Osteocyte (in vitro differentiated cells): ENCODE results near the gene MEIS3. TPM values are rescaled to one million over a fixed set of nuclear protein-coding genes. Genes with fewer than 3 reads are reported as not detected.

ENCODE experiments used
- DNase-seq: peaks from one replicate; pipeline ENCODE4 v3.0.0; 2021; ENCODE audit warnings: mixed read lengths; ENCODE audit not compliant: unreplicated experiment; ENCODE audit errors: extremely low spot score
- H3K27ac Mint-ChIP-seq: one replicate; pipeline ENCODE4 v1.8.0; 2021; ENCODE audit warnings: mild to moderate bottlenecking, mixed read lengths; ENCODE audit not compliant: unreplicated experiment
- H3K27me3 Mint-ChIP-seq: one replicate; pipeline ENCODE4 v1.8.0; 2021; ENCODE audit warnings: mixed read lengths; ENCODE audit not compliant: unreplicated experiment
- H3K36me3 Mint-ChIP-seq: one replicate; pipeline ENCODE4 v1.8.0; 2021; ENCODE audit warnings: mixed read lengths; ENCODE audit not compliant: unreplicated experiment
- H3K4me1 Mint-ChIP-seq: one replicate; pipeline ENCODE4 v1.8.0; 2021; ENCODE audit warnings: mixed read lengths; ENCODE audit not compliant: unreplicated experiment
- H3K4me3 Mint-ChIP-seq: one replicate; pipeline ENCODE4 v1.8.0; 2021; ENCODE audit warnings: mild to moderate bottlenecking, moderate library complexity, mixed read lengths; ENCODE audit not compliant: unreplicated experiment
- H3K9me3 Mint-ChIP-seq: one replicate; pipeline ENCODE4 v1.8.0; 2021; ENCODE audit warnings: mixed read lengths; ENCODE audit not compliant: unreplicated experiment
- CTCF ChIP-seq: fragments of 200-600 bp; sonication (generic); IDR thresholded peaks from 2 replicates; pipeline ENCODE4 v1.5.0; 2021; ENCODE audit warnings: antibody characterized with exemption, mild to moderate bottlenecking, moderate library complexity
- total RNA-seq: library from RNA; stranded (reverse); gene quantifications from 2 replicates; pipeline ENCODE4 v1.2.1, GENCODE V29; 2021

Gene MEIS3
- total RNA-seq, 1 donor from 2014 or later, result 99.0 TPM

- Mint-ChIP-seq H3K4me3 (no peak overlapping the region), H3K27ac (no peak overlapping the region), H3K27me3 (no peaks in the 10 kb centered on the region), H3K9me3 (no peaks in the 10 kb centered on the region), H3K4me1 (peaks cover 5% of the 10 kb centered on the region), H3K36me3 (peaks cover 18% of the 10 kb centered on the region)
- TF ChIP-seq CTCF, result no peak
- no peak for DNase-seq
These were observed 44.2 kb downstream of the MEIS3 start for GRCh38 chr19:47374876-47375693.

- no peak for TF ChIP-seq CTCF
- H3K4me3 Mint-ChIP-seq, result no peak overlapping the region
- H3K4me1 Mint-ChIP-seq, result peaks cover 13% of the 10 kb centered on the region
- H3K27me3 Mint-ChIP-seq, result no peaks in the 10 kb centered on the region
- DNase-seq, result no peak
- H3K36me3 Mint-ChIP-seq, result peaks cover 19% of the 10 kb centered on the region
- no peaks in the 10 kb centered on the region for H3K9me3 Mint-ChIP-seq
- no peak overlapping the region for H3K27ac Mint-ChIP-seq
These were observed 45.8 kb downstream of the MEIS3 start for GRCh38 chr19:47373246-47374240.

GRCh38 chr19:47372603-47373002 is 46.7 kb downstream of the MEIS3 start:
- Mint-ChIP-seq H3K27me3 (no peaks in the 10 kb centered on the region), H3K9me3 (no peaks in the 10 kb centered on the region), H3K36me3 (peaks cover 19% of the 10 kb centered on the region), H3K27ac (no peak overlapping the region), H3K4me3 (no peak overlapping the region), H3K4me1 (peaks cover 13% of the 10 kb centered on the region)
- TF ChIP-seq CTCF, result no peak
- no peak for DNase-seq

GRCh38 chr19:47371261-47371660 is 48.1 kb downstream of the MEIS3 start:
- DNase-seq, result no peak
- Mint-ChIP-seq H3K9me3 (no peaks in the 10 kb centered on the region), H3K4me3 (no peak overlapping the region), H3K4me1 (peaks cover 13% of the 10 kb centered on the region), H3K27ac (no peak overlapping the region), H3K27me3 (no peaks in the 10 kb centered on the region), H3K36me3 (peaks cover 20% of the 10 kb centered on the region)
- TF ChIP-seq CTCF, result no peak
